BJ (cell line): Measurements from ENCODE around the gene DUSP6. TPM values are rescaled to one million over a fixed set of nuclear protein-coding genes. Genes with fewer than 3 reads are reported as not detected.

Experiments
- CTCF ChIA-PET: fragments of 350-600 bp; formaldehyde crosslinking; extraction: SDS; loops from one replicate; lab custom pipeline; 2021; ENCODE audit warnings: antibody characterized with exemption, inconsistent platforms; lab: Yijun Ruan, JAX
- POLR2A ChIA-PET: fragments of 300-600 bp; sonication (Branson Sonifier 250); formaldehyde crosslinking; extraction: SDS; loops from one replicate; lab custom pipeline; 2021; ENCODE audit warnings: antibody characterized with exemption; lab: Charles Lee
- DNase-seq: peaks from one replicate; pipeline ENCODE4 v3.0.0-alpha.2; 2011; ENCODE audit warnings: low read depth
- H3K27me3 ChIP-seq: 2 replicates; pipeline ENCODE4 v1.6.0; 2011; ENCODE audit warnings: low read length; ENCODE audit not compliant: control insufficient read depth, insufficient read depth
- H3K36me3 ChIP-seq: 2 replicates; pipeline ENCODE4 v1.5.1; 2011; ENCODE audit warnings: low read length; ENCODE audit not compliant: control insufficient read depth, insufficient read depth
- H3K4me3 ChIP-seq: 2 replicates; pipeline ENCODE4 v1.5.1; 2011; ENCODE audit warnings: low read depth, mild to moderate bottlenecking, control low read depth, low read length
- CTCF ChIP-seq: IDR thresholded peaks from 2 replicates; pipeline ENCODE4 v1.5.1; 2011; ENCODE audit warnings: low read depth, mild to moderate bottlenecking, control low read depth, inconsistent platforms, low read length, moderate library complexity; ENCODE audit not compliant: insufficient read depth
- polyA plus RNA-seq: library from polyadenylated mRNA; depleted of rRNA; stranded (reverse); fragments of >200 nt; gene quantifications from 2 replicates; pipeline ENCODE4 v1.2.3, GENCODE V29; 2011

The DUSP6 gene
- polyA plus RNA-seq, 1 experiment = 26.6 TPM

GRCh38 chr12:89383235-89384049, 31.1 kb upstream of the DUSP6 start:
- TF ChIP-seq CTCF = no peak
- Histone ChIP-seq H3K27me3 (no peaks in the 10 kb centered on the region; the same call in 1 of the 2 replicates), H3K4me3 (no peak overlapping the region), H3K36me3 (no peaks in the 10 kb centered on the region)
- no peak for DNase-seq
- POLR2A ChIA-PET = interaction anchor here (0.7 to 1.2 kb wide), 2 partner anchors 68 to 188 kb away, joined by 3 to 7 read pairs; no protein-coding TSS in a partner anchor
- CTCF ChIA-PET = interaction anchor here (0.6 to 2.9 kb wide), 7 partner anchors 9 to 333 kb away, joined by 3 to 10 read pairs (median 3); partner anchors contain the start of gene DUSP6

GRCh38 chr12:89382328-89382727, 30.0 kb upstream of the DUSP6 start:
- no peak for DNase-seq
- ChIA-PET POLR2A (no interaction called here), CTCF (interaction anchor here (1.1 to 1.8 kb wide), 3 partner anchors 10 to 77 kb away, joined by 3 to 4 read pairs (median 3); no protein-coding TSS in a partner anchor)
- Histone ChIP-seq H3K36me3 (no peaks in the 10 kb centered on the region), H3K4me3 (no peak overlapping the region), H3K27me3 (no peaks in the 10 kb centered on the region; the same call in 1 of the 2 replicates)
- no peak for TF ChIP-seq CTCF

- POLR2A ChIA-PET = no interaction called here
- TF ChIP-seq CTCF = no peak
- no peaks in the 10 kb centered on the region for H3K36me3 ChIP-seq
Measured at GRCh38 chr12:89379839-89380467, 27.7 kb upstream of the DUSP6 start.

GRCh38 chr12:89379148-89379838, 27.0 kb upstream of the DUSP6 start:
- POLR2A ChIA-PET = no interaction called here
- Histone ChIP-seq H3K36me3 (no peaks in the 10 kb centered on the region), H3K27me3 (no peaks in the 10 kb centered on the region; the same call in 1 of the 2 replicates), H3K4me3 (no peak overlapping the region)
- CTCF ChIA-PET = interaction anchor here (1.0 to 1.7 kb wide), 2 partner anchors 73 to 131 kb away, joined by 3 read pairs; no protein-coding TSS in a partner anchor
- no peak for DNase-seq
- no peak for TF ChIP-seq CTCF

More at GRCh38 chr12:89379839-89380467, 27.7 kb upstream of the DUSP6 start:
- DNase-seq = no peak
- CTCF ChIA-PET = interaction anchor here (1.7 kb wide), 1 partner anchor 132 kb away, joined by 3 read pairs; no protein-coding TSS in a partner anchor
- Histone ChIP-seq H3K27me3 (no peaks in the 10 kb centered on the region; the same call in 1 of the 2 replicates), H3K4me3 (no peak overlapping the region)

GRCh38 chr12:89376844-89377243, 24.5 kb upstream of the DUSP6 start:
- CTCF ChIA-PET = no interaction called here

More at GRCh38 chr12:89376844-89377243, 24.5 kb upstream of the DUSP6 start:
- no peaks in the 10 kb centered on the region; the same call in 1 of the 2 replicates for H3K27me3 ChIP-seq
- DNase-seq = no peak
- no peaks in the 10 kb centered on the region for H3K36me3 ChIP-seq
- TF ChIP-seq CTCF = no peak
- POLR2A ChIA-PET = no interaction called here
- no peak overlapping the region for H3K4me3 ChIP-seq
